Measurements from ENCODE around the gene RHOB.

- TF ChIP-seq POLR2A (IDR thresholded peaks at IDR 0.05; ENCODE audit: low read length): no peak
- no peak for TF ChIP-seq GATA1 (IDR thresholded peaks at IDR 0.05; ENCODE audit: low read depth, low read length)
Measured at GRCh38 chr2:20425884-20426283, 21.0 kb upstream of the RHOB start.
